GM23338 (cell line): ENCODE data around the gene SNX5. TPM values are rescaled to one million over a fixed set of nuclear protein-coding genes. Genes with fewer than 3 reads are reported as not detected.

Experiments used
- ATAC-seq: fragments of 200-7000 bp; cut with Tn5 transposase; 3 replicates; pipeline ENCODE4 v1.9.1; 2020
- DNase-seq: peaks from one replicate; pipeline ENCODE4 v3.0.0-alpha.2; 2015; ENCODE audit warnings: low spot score
- H2AFZ ChIP-seq: fragments of 200-600 bp; sonication (generic); 2 replicates; pipeline ENCODE4 v1.8.0; 2016; ENCODE audit warnings: antibody characterized with exemption, mild to moderate bottlenecking, moderate library complexity
- H3F3A ChIP-seq: fragments of 200-600 bp; sonication (generic); replicated peaks from 2 replicates; pipeline ENCODE4 v1.8.0; 2017; ENCODE audit warnings: antibody characterized with exemption, mixed run types, low read depth
- H3K27ac ChIP-seq: fragments of 200-600 bp; sonication (generic); 2 replicates; pipeline ENCODE4 v1.6.1; 2016; ENCODE audit warnings: low read depth
- H3K27me3 ChIP-seq: fragments of 200-600 bp; sonication (generic); 2 replicates; pipeline ENCODE4 v1.8.0; 2016; ENCODE audit warnings: mild to moderate bottlenecking, mixed run types, moderate library complexity; ENCODE audit not compliant: insufficient read depth
- H3K36me3 ChIP-seq: fragments of 200-600 bp; sonication (generic); 2 replicates; pipeline ENCODE4 v1.8.0; 2016; ENCODE audit warnings: mild to moderate bottlenecking; ENCODE audit not compliant: insufficient read depth
- H3K4me1 ChIP-seq: fragments of 200-600 bp; sonication (generic); 2 replicates; pipeline ENCODE4 v1.8.0; 2016; ENCODE audit warnings: mild to moderate bottlenecking, moderate library complexity; ENCODE audit not compliant: insufficient read depth
- H3K4me2 ChIP-seq: fragments of 200-600 bp; sonication (generic); 2 replicates; pipeline ENCODE4 v1.7.1; 2017; ENCODE audit warnings: mixed run types
- H3K4me3 ChIP-seq: fragments of 200-600 bp; sonication (generic); 2 replicates; pipeline ENCODE4 v1.6.1; 2016; ENCODE audit warnings: mixed run types
- H3K79me2 ChIP-seq: fragments of 200-600 bp; sonication (generic); replicated peaks from 2 replicates; pipeline ENCODE4 v1.8.0; 2017; ENCODE audit warnings: mild to moderate bottlenecking; ENCODE audit not compliant: insufficient read depth
- H3K9me2 ChIP-seq: fragments of 200-600 bp; sonication (generic); 2 replicates; pipeline ENCODE4 v1.8.0; 2017; ENCODE audit not compliant: insufficient read depth
- H4K20me1 ChIP-seq: fragments of 200-600 bp; sonication (generic); replicated peaks from 2 replicates; pipeline ENCODE4 v1.8.0; 2017; ENCODE audit warnings: mild to moderate bottlenecking; ENCODE audit not compliant: insufficient read depth
- H3K27ac Mint-ChIP-seq: 2 replicates; pipeline ENCODE4 v1.8.0; 2020; ENCODE audit warnings: inconsistent platforms, mild to moderate bottlenecking, moderate library complexity, mixed read lengths
- H3K27me3 Mint-ChIP-seq: 3 replicates; pipeline ENCODE4 v1.8.0; 2022; ENCODE audit warnings: low read depth, mild to moderate bottlenecking, moderate library complexity, mixed read lengths, inconsistent platforms; ENCODE audit not compliant: insufficient read depth, poor library complexity
- H3K36me3 Mint-ChIP-seq: 3 replicates; pipeline ENCODE4 v1.8.0; 2021; ENCODE audit warnings: low read depth, mild to moderate bottlenecking, inconsistent platforms, moderate library complexity, mixed read lengths
- H3K4me1 Mint-ChIP-seq: 3 replicates; pipeline ENCODE4 v1.8.0; 2020; ENCODE audit warnings: mild to moderate bottlenecking, inconsistent platforms, mixed read lengths
- H3K4me3 Mint-ChIP-seq: 3 replicates; pipeline ENCODE4 v1.8.0; 2021; ENCODE audit warnings: moderate library complexity, mild to moderate bottlenecking, inconsistent platforms, mixed read lengths
- H3K9me3 Mint-ChIP-seq: 3 replicates; pipeline ENCODE4 v1.8.0; 2020; ENCODE audit warnings: moderate library complexity, mild to moderate bottlenecking, inconsistent platforms, mixed read lengths
- CREB1 ChIP-seq: fragments of 250-450 bp; sonication (Bioruptor Pico); IDR thresholded peaks from 2 replicates; pipeline ENCODE4 v1.5.0; 2020; ENCODE audit warnings: low read depth, mild to moderate bottlenecking, moderate library complexity
- EZH2 ChIP-seq: fragments of 200-600 bp; sonication (generic); IDR thresholded peaks from one replicate; pipeline ENCODE4 v1.8.0; 2017; ENCODE audit warnings: antibody characterized with exemption, mild to moderate bottlenecking, low read depth; ENCODE audit not compliant: unreplicated experiment
- EZH2phosphoT487 ChIP-seq: fragments of 200-600 bp; sonication (generic); IDR thresholded peaks from one replicate; pipeline ENCODE4 v1.8.1; 2018; ENCODE audit warnings: antibody characterized with exemption; ENCODE audit not compliant: unreplicated experiment
- JUNB ChIP-seq: IDR thresholded peaks from one replicate; pipeline ENCODE4 v1.6.1; 2016; ENCODE audit warnings: antibody characterized with exemption; ENCODE audit not compliant: unreplicated experiment
- NANOG ChIP-seq: IDR thresholded peaks from 2 replicates; pipeline ENCODE4 v1.6.1; 2016; ENCODE audit warnings: antibody characterized with exemption, borderline replicate concordance
- POLR2AphosphoS5 ChIP-seq: IDR thresholded peaks from 2 replicates; pipeline ENCODE4 v1.6.1; 2016; ENCODE audit warnings: antibody characterized with exemption, low read depth
- STAT1 ChIP-seq: IDR thresholded peaks from one replicate; pipeline ENCODE4 v1.6.1; 2016; ENCODE audit warnings: antibody characterized with exemption; ENCODE audit not compliant: unreplicated experiment
- ZNF114 ChIP-seq: fragments of 250-450 bp; sonication (Bioruptor Pico); IDR thresholded peaks from 2 replicates; pipeline ENCODE4 v1.5.0; 2020; ENCODE audit warnings: mild to moderate bottlenecking, moderate library complexity
- ZNF331 ChIP-seq: fragments of 250-450 bp; sonication (Bioruptor Pico); IDR thresholded peaks from 2 replicates; pipeline ENCODE4 v1.5.0; 2020; ENCODE audit warnings: low read depth, mild to moderate bottlenecking, moderate library complexity
- ZNF462 ChIP-seq: fragments of 250-450 bp; sonication (Bioruptor Pico); IDR thresholded peaks from 2 replicates; pipeline ENCODE4 v1.5.0; 2020; ENCODE audit warnings: mild to moderate bottlenecking, moderate library complexity
- polyA plus RNA-seq: library from polyadenylated mRNA; unstranded; fragments of >200 nt; fragmentation: Nextera tagmentation; extraction: Ambion mirVana; gene quantifications from 2 replicates; pipeline ENCODE4 v1.2.1, GENCODE V29; 2016
- total RNA-seq: library from RNA; depleted of rRNA; stranded (reverse); fragments of >200 nt; shearing (Covaris generic); gene quantifications from 2 replicates; pipeline ENCODE4 v1.2.3, GENCODE V29; 2014
- TF ChIP-seq, protein P1 (sequence below): IDR thresholded peaks from 2 replicates; pipeline ENCODE4 v1.6.1; 2016; ENCODE audit warnings: antibody characterized with exemption
- TF ChIP-seq, protein P2 (sequence below): IDR thresholded peaks from one replicate; pipeline ENCODE4 v1.6.1; 2018; ENCODE audit warnings: antibody characterized with exemption; ENCODE audit not compliant: unreplicated experiment
- TF ChIP-seq, protein P3 (sequence below), 2 experiments: fragments of 200-600 bp in 1 of 2; sonication (generic) in 1 of 2; conservative IDR thresholded peaks; 2 replicates each; pipeline versions ENCODE4 v1.5.1 to v1.6.1; 2016 to 2017; ENCODE audit warnings: antibody characterized with exemption in 2 of 2, low read depth in 2 of 2, mild to moderate bottlenecking in 2 of 2, moderate library complexity in 1 of 2

The SNX5 gene
- total and polyA plus RNA-seq, 2 experiments from 2014 or later: 167 to 287 TPM

- H3K4me3 Mint-ChIP-seq: no peak overlapping the region
- Histone ChIP-seq H3K9me2 (no peaks in the 10 kb centered on the region), H3K36me3 (no peaks in the 10 kb centered on the region), H3K4me1 (no peaks in the 10 kb centered on the region), H3K27me3 (no peaks in the 10 kb centered on the region), H3K79me2 (no peaks in the 10 kb centered on the region), H3F3A (no peaks in the 10 kb centered on the region), H3K4me3 (no peak overlapping the region), H4K20me1 (no peaks in the 10 kb centered on the region), H3K4me2 (no peak overlapping the region), H3K27ac (no peak overlapping the region), H2AFZ (no peak overlapping the region)
- DNase-seq (no peak), ATAC-seq (no peak)
- no peaks in the 10 kb centered on the region for H3K4me1 Mint-ChIP-seq
- H3K27me3 Mint-ChIP-seq: no peaks in the 10 kb centered on the region
- TF ChIP-seq JUNB (no peak), POLR2AphosphoS5 (no peak), CREB1 (no peak), ZNF114 (CRISPR knock-in tag) (no peak), STAT1 (no peak), EZH2phosphoT487 (no peak), EZH2 (no peak), ZNF462 (no peak), ZNF331 (CRISPR knock-in tag) (no peak), NANOG (no peak)
- TF ChIP-seq, protein P1, sequence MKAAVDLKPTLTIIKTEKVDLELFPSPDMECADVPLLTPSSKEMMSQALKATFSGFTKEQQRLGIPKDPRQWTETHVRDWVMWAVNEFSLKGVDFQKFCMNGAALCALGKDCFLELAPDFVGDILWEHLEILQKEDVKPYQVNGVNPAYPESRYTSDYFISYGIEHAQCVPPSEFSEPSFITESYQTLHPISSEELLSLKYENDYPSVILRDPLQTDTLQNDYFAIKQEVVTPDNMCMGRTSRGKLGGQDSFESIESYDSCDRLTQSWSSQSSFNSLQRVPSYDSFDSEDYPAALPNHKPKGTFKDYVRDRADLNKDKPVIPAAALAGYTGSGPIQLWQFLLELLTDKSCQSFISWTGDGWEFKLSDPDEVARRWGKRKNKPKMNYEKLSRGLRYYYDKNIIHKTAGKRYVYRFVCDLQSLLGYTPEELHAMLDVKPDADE: no peak
- TF ChIP-seq, protein P2, sequence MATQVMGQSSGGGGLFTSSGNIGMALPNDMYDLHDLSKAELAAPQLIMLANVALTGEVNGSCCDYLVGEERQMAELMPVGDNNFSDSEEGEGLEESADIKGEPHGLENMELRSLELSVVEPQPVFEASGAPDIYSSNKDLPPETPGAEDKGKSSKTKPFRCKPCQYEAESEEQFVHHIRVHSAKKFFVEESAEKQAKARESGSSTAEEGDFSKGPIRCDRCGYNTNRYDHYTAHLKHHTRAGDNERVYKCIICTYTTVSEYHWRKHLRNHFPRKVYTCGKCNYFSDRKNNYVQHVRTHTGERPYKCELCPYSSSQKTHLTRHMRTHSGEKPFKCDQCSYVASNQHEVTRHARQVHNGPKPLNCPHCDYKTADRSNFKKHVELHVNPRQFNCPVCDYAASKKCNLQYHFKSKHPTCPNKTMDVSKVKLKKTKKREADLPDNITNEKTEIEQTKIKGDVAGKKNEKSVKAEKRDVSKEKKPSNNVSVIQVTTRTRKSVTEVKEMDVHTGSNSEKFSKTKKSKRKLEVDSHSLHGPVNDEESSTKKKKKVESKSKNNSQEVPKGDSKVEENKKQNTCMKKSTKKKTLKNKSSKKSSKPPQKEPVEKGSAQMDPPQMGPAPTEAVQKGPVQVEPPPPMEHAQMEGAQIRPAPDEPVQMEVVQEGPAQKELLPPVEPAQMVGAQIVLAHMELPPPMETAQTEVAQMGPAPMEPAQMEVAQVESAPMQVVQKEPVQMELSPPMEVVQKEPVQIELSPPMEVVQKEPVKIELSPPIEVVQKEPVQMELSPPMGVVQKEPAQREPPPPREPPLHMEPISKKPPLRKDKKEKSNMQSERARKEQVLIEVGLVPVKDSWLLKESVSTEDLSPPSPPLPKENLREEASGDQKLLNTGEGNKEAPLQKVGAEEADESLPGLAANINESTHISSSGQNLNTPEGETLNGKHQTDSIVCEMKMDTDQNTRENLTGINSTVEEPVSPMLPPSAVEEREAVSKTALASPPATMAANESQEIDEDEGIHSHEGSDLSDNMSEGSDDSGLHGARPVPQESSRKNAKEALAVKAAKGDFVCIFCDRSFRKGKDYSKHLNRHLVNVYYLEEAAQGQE: no peak
- TF ChIP-seq, protein P3, sequence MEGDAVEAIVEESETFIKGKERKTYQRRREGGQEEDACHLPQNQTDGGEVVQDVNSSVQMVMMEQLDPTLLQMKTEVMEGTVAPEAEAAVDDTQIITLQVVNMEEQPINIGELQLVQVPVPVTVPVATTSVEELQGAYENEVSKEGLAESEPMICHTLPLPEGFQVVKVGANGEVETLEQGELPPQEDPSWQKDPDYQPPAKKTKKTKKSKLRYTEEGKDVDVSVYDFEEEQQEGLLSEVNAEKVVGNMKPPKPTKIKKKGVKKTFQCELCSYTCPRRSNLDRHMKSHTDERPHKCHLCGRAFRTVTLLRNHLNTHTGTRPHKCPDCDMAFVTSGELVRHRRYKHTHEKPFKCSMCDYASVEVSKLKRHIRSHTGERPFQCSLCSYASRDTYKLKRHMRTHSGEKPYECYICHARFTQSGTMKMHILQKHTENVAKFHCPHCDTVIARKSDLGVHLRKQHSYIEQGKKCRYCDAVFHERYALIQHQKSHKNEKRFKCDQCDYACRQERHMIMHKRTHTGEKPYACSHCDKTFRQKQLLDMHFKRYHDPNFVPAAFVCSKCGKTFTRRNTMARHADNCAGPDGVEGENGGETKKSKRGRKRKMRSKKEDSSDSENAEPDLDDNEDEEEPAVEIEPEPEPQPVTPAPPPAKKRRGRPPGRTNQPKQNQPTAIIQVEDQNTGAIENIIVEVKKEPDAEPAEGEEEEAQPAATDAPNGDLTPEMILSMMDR (conservative IDR thresholded peaks at IDR 0.05; ENCODE audit: low read depth in 2 of 2): no peak
- peaks cover 15% of the 10 kb centered on the region for H3K36me3 Mint-ChIP-seq
- H3K9me3 Mint-ChIP-seq: no peaks in the 10 kb centered on the region
- no peak overlapping the region for H3K27ac Mint-ChIP-seq
Measured at GRCh38 chr20:18018100-18018499, 49.5 kb upstream of the SNX5 start.
